SU-DHL-6 (cell line): ENCODE measurements around the gene TTC16.
"Not testable (repeated sequence)": the region's sequence is repeated elsewhere in the genome, so short reads cannot be mapped to it uniquely, and the experiment has no call there.

Experiments used
- H2AFZ ChIP-seq: fragments of 200-600 bp; sonication (generic); 2 replicates; pipeline ENCODE4 v1.6.1; 2014; ENCODE audit warnings: low read depth, mild to moderate bottlenecking, moderate library complexity, mixed read lengths, antibody characterized with exemption, low read length; ENCODE audit not compliant: severe bottlenecking
- H3F3A ChIP-seq: fragments of 200-600 bp; shearing (Covaris generic); 2 replicates; pipeline ENCODE4 v1.6.0; 2016; ENCODE audit warnings: antibody characterized with exemption, mild to moderate bottlenecking; ENCODE audit not compliant: insufficient read depth
- H3K27ac ChIP-seq: fragments of 200-600 bp; sonication (generic); 2 replicates; pipeline ENCODE4 v1.5.1; 2016; ENCODE audit warnings: low read depth, mild to moderate bottlenecking, low read length, moderate library complexity, mixed read lengths
- H3K27me3 ChIP-seq: fragments of 200-600 bp; sonication (generic), shearing (Covaris generic); 2 replicates; pipeline ENCODE4 v1.6.0; 2014; ENCODE audit warnings: mild to moderate bottlenecking, low read length
- H3K36me3 ChIP-seq: fragments of 200-600 bp; sonication (generic); 2 replicates; pipeline ENCODE4 v1.6.1; 2014; ENCODE audit warnings: mild to moderate bottlenecking, low read length, mixed read lengths
- H3K4me2 ChIP-seq: fragments of 300-600, 200-600 bp; shearing (Covaris generic), sonication (generic); 2 replicates; pipeline ENCODE4 v1.6.0; 2014; ENCODE audit warnings: low read length, low read depth, mild to moderate bottlenecking; ENCODE audit not compliant: poor library complexity, severe bottlenecking
- H3K4me3 ChIP-seq: fragments of 200-600 bp; sonication (generic); 2 replicates; pipeline ENCODE4 v1.5.1; 2014; ENCODE audit warnings: antibody characterized with exemption, low read length, mild to moderate bottlenecking, mixed read lengths; ENCODE audit not compliant: insufficient read depth, poor library complexity, severe bottlenecking
- H3K79me2 ChIP-seq: fragments of 200-600 bp; sonication (generic); 2 replicates; pipeline ENCODE4 v1.6.1; 2014; ENCODE audit warnings: mild to moderate bottlenecking, low read length, moderate library complexity; ENCODE audit not compliant: insufficient read depth
- H3K9ac ChIP-seq: fragments of 200-600 bp; sonication (generic); 2 replicates; pipeline ENCODE4 v1.7.0; 2014; ENCODE audit warnings: mild to moderate bottlenecking, low read length
- H3K9me2 ChIP-seq: fragments of 200-600 bp; sonication (generic); replicated peaks from 2 replicates; pipeline ENCODE4 v1.6.1; 2014; ENCODE audit warnings: low read length; ENCODE audit not compliant: insufficient read depth
- H3K9me3 ChIP-seq: fragments of 200-600 bp; sonication (generic); 2 replicates; pipeline ENCODE4 v1.6.1; 2014; ENCODE audit warnings: low read length, mixed read lengths; ENCODE audit not compliant: insufficient read depth
- H4K20me1 ChIP-seq: fragments of 200-600 bp; sonication (generic); 2 replicates; pipeline ENCODE4 v1.6.1; 2014; ENCODE audit warnings: low read depth, mild to moderate bottlenecking, antibody characterized with exemption, low read length, moderate library complexity, mixed read lengths
- EZH2phosphoT487 ChIP-seq: fragments of 200-600 bp; sonication (generic), shearing (Covaris generic); conservative IDR thresholded peaks from 2 replicates; pipeline ENCODE4 v1.6.1; 2018; ENCODE audit warnings: mild to moderate bottlenecking, antibody characterized with exemption, low read length, moderate library complexity, mixed read lengths
- TF ChIP-seq, protein P1 (sequence below): fragments of 200-600 bp; sonication (generic); IDR thresholded peaks from one replicate; pipeline ENCODE4 v1.5.1; 2017; ENCODE audit warnings: antibody characterized with exemption, mild to moderate bottlenecking, low read length, moderate library complexity; ENCODE audit not compliant: insufficient read depth, poor library complexity, severe bottlenecking

TTC16 gene

GRCh38 chr9:127779136-127779981, 63.5 kb downstream of the TTC16 start:
- no peaks in the 10 kb centered on the region for H3K27me3 ChIP-seq
- H3K4me3 ChIP-seq: peak overlapping the region; percentile 80
- H3K27ac ChIP-seq: peak overlapping the region; percentile 96
- peak overlapping the region; percentile 89 for H3K9ac ChIP-seq
- H2AFZ ChIP-seq: no peak overlapping the region
- no peaks in the 10 kb centered on the region for H3K36me3 ChIP-seq
- peaks cover 48% of the 10 kb centered on the region for H3F3A ChIP-seq
- H3K79me2 ChIP-seq: peaks cover 13% of the 10 kb centered on the region
- TF ChIP-seq, protein P1, sequence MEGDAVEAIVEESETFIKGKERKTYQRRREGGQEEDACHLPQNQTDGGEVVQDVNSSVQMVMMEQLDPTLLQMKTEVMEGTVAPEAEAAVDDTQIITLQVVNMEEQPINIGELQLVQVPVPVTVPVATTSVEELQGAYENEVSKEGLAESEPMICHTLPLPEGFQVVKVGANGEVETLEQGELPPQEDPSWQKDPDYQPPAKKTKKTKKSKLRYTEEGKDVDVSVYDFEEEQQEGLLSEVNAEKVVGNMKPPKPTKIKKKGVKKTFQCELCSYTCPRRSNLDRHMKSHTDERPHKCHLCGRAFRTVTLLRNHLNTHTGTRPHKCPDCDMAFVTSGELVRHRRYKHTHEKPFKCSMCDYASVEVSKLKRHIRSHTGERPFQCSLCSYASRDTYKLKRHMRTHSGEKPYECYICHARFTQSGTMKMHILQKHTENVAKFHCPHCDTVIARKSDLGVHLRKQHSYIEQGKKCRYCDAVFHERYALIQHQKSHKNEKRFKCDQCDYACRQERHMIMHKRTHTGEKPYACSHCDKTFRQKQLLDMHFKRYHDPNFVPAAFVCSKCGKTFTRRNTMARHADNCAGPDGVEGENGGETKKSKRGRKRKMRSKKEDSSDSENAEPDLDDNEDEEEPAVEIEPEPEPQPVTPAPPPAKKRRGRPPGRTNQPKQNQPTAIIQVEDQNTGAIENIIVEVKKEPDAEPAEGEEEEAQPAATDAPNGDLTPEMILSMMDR: no peak
- TF ChIP-seq EZH2phosphoT487: no peak
- peak overlapping the region; percentile 90 for H3K4me2 ChIP-seq
- H4K20me1 ChIP-seq: no peaks in the 10 kb centered on the region
- H3K9me2 ChIP-seq: no peaks in the 10 kb centered on the region
- H3K9me3 ChIP-seq: no peaks in the 10 kb centered on the region

DNA sequence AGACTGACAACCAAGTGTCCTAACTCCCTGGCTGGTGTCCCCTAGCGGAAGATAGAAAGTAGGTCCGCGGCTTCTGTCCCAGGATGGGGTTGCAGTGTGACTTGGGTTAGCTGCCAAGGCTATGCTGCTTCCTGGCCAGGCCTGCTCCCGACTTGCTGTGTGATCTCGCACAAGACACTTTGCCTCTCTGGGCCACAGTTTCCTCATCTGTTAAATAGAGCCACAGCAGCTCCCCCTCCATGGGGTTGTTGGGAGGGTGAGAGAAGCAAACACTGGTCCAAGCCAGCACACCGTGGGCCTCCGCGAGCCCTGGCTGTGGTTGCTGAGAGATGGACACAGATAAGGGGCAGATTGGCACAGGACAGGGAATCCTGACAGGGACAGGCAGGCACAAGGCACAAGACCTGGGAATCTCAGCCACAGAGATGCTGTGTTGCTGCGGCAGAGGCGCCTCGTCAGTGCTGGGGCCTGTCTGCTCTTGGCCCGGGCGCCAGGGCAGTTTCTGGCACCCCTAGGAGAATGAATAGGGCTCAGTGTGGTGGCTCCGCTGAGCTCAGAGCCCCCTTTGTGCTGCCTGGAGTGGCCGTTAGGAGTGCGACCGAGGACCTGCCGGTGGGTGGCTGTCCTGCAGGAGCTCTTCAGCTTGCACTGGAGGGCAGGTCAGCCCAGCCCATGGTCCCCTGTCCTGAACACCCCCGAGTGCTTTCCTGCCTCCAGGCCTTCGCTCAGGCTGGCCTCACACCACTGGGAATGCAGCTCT, 64.4 kb downstream of the TTC16 start:
- no peak overlapping the region for H3K4me2 ChIP-seq
- no peak overlapping the region for H3K9ac ChIP-seq
- H3K9me3 ChIP-seq: no peaks in the 10 kb centered on the region
- no peak overlapping the region for H2AFZ ChIP-seq
- no peak overlapping the region for H3K4me3 ChIP-seq
- no peak for TF ChIP-seq EZH2phosphoT487
- TF ChIP-seq, protein P1: no peak
- peak overlapping the region; percentile 96 for H3K27ac ChIP-seq
- H3F3A ChIP-seq: peaks cover 48% of the 10 kb centered on the region
- H3K27me3 ChIP-seq: no peaks in the 10 kb centered on the region
- peaks cover 13% of the 10 kb centered on the region for H3K79me2 ChIP-seq
- no peaks in the 10 kb centered on the region for H3K9me2 ChIP-seq
- H3K36me3 ChIP-seq: no peaks in the 10 kb centered on the region
- no peaks in the 10 kb centered on the region for H4K20me1 ChIP-seq

DNA sequence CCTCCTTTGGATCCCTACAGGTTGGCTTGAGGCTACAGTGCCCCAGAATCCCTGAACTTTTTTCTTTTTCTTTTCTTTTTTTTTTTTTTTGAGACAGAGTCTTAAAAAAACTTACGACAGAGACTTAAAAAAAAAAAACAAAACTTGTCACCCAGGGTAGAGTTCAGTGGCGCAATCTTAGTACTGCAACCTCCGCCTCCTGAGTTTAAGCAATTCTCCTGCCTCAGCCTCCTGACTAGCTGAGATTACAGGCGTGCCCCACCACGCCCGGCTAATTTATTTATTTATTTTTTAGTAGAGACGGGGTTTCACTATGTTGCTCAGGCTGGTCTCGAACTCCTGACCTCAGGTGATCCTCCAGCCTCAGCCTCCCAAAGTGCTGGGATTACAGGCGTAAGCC, 65.0 kb downstream of the TTC16 start:
- not testable (repeated sequence) for H3K9ac ChIP-seq, H3K9me3 ChIP-seq, H3K4me2 ChIP-seq, H3K36me3 ChIP-seq, H3K27me3 ChIP-seq, H4K20me1 ChIP-seq, H3K4me3 ChIP-seq, H3K9me2 ChIP-seq, H2AFZ ChIP-seq
- H3F3A ChIP-seq: peaks cover 48% of the 10 kb centered on the region
- 0 out of 2 replicates have a peak overlapping the region, but pooled peaks have one; percentile 96 for H3K27ac ChIP-seq
- peaks cover 14% of the 10 kb centered on the region for H3K79me2 ChIP-seq
